ENCODE measurements around the gene RTN4IP1. TPM values are rescaled to one million over a fixed set of nuclear protein-coding genes. Genes with fewer than 3 reads are reported as not detected.

The RTN4IP1 gene
- total RNA-seq, 1 experiment from 2014 or later: 12.5 TPM

DNA sequence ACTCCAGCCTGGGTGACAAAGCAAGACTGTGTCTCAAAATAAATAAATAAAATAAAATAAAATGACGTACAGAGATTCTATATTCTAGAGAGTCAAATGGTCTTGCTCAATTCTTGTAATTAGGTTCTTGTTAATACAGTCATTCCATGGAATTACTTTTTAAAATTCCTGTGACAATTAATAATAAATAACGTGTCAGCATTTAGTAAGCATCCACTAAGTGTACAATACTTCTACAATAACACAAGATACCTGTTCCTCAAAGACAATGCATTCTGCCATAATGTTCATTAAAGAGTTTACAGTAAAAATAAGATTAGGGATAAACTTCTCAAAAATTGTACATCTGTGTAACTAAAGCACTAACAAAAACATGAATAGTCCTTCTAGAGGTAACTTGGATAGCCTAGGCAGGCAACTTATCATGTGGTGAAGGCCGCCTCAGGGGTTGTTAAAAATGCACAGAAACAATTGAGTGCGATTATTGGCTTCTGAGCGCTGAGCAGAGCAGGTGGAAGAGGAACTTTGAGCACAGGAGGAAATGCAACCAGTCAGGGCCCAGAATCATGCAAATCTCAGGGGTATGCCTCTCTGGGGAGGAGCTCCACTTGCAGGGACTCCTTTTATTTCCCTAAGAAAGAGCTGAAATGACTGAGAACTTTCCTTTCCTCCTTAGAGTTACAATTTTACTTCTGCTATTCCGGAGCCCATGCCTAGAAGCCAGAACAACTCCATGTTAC is 37.2 kb upstream of the RTN4IP1 start:
- no peaks in the 10 kb centered on the region for H3K9me3 Mint-ChIP-seq
- Histone ChIP-seq H3K23ac (ENCODE audit: insufficient read length, low read depth, low read length) (no peak overlapping the region), H3K27ac (ENCODE audit: insufficient read length, low read depth, low read length) (peak overlapping the region; percentile 88), H4K8ac (replicated peaks; ENCODE audit: insufficient read length, low read depth, low read length) (no peak overlapping the region), H3K9ac (ENCODE audit: extremely low read depth, insufficient read length, low read length) (no peak overlapping the region), H3T11ph (ENCODE audit: low read length) (no peak overlapping the region), H2AK5ac (ENCODE audit: insufficient read length, low read length) (no peak overlapping the region), H2BK120ac (ENCODE audit: low read depth, low read length, poor library complexity, severe bottlenecking) (no peak overlapping the region), H3K14ac (ENCODE audit: insufficient read depth, low read length) (no peak overlapping the region), H2BK20ac (ENCODE audit: low read depth, low read length, poor library complexity, severe bottlenecking) (no peak overlapping the region), H3K4me1 (ENCODE audit: insufficient read depth, low read length) (peaks cover 5% of the 10 kb centered on the region; the same call in 1 of the 2 replicates), H3K23me2 (ENCODE audit: insufficient read length, low read depth, low read length, poor library complexity, severe bottlenecking) (no peaks in the 10 kb centered on the region), H3K79me2 (ENCODE audit: insufficient read depth, low read length) (no peaks in the 10 kb centered on the region), H2BK12ac (ENCODE audit: insufficient read length, low read depth, low read length) (no peak overlapping the region), H3K4ac (ENCODE audit: low read depth, low read length) (no peak overlapping the region), H4K20me1 (ENCODE audit: control insufficient read depth, insufficient read depth, insufficient read length) (no peaks in the 10 kb centered on the region), H3K4me2 (ENCODE audit: insufficient read depth, insufficient read length, low read length) (peak overlapping the region; percentile 39), H2BK15ac (ENCODE audit: low read depth, low read length) (no peak overlapping the region), H3K27me3 (ENCODE audit: insufficient read depth, low read length) (no peaks in the 10 kb centered on the region), H2AFZ (ENCODE audit: low read length) (no peak overlapping the region), H4K91ac (ENCODE audit: insufficient read length, low read depth, low read length) (no peak overlapping the region), H3K18ac (ENCODE audit: insufficient read length, low read depth, low read length) (no peak overlapping the region), H4K5ac (ENCODE audit: insufficient read length, low read depth, low read length) (no peak overlapping the region), H3K9me3 (ENCODE audit: control insufficient read depth, low read depth, low read length) (no peaks in the 10 kb centered on the region), H3K56ac (ENCODE audit: insufficient read length, low read depth, low read length) (no peak overlapping the region), H3K79me1 (ENCODE audit: insufficient read depth, low read depth, low read length, poor library complexity, severe bottlenecking) (no peaks in the 10 kb centered on the region), H2BK5ac (ENCODE audit: insufficient read length, low read length) (no peak overlapping the region)
- TF ChIP-seq, protein P1, sequence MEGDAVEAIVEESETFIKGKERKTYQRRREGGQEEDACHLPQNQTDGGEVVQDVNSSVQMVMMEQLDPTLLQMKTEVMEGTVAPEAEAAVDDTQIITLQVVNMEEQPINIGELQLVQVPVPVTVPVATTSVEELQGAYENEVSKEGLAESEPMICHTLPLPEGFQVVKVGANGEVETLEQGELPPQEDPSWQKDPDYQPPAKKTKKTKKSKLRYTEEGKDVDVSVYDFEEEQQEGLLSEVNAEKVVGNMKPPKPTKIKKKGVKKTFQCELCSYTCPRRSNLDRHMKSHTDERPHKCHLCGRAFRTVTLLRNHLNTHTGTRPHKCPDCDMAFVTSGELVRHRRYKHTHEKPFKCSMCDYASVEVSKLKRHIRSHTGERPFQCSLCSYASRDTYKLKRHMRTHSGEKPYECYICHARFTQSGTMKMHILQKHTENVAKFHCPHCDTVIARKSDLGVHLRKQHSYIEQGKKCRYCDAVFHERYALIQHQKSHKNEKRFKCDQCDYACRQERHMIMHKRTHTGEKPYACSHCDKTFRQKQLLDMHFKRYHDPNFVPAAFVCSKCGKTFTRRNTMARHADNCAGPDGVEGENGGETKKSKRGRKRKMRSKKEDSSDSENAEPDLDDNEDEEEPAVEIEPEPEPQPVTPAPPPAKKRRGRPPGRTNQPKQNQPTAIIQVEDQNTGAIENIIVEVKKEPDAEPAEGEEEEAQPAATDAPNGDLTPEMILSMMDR (conservative IDR thresholded peaks at IDR 0.05): no peak
- H3K27me3 Mint-ChIP-seq (ENCODE audit: low read depth): no peaks in the 10 kb centered on the region
- H3K4me1 Mint-ChIP-seq: peaks cover 23 to 28% of the 10 kb centered on the region in 2 experiments
- H3K4me3 Mint-ChIP-seq: peak overlapping the region in 1 of 2 experiments; percentile 50; a peak in 2 of 5 replicates
- DNase-seq: peak; percentile 60
- H3K36me3 Mint-ChIP-seq (ENCODE audit: insufficient read depth in 1 of 3, low read depth in 3 of 3): peaks cover 20 to 31% (median 25%) of the 10 kb centered on the region in 3 experiments; a peak in 6 of 7 replicates
- peak overlapping the region; percentile 42 to 93 (median 87) for H3K27ac Mint-ChIP-seq
- WGBS (ENCODE audit: extremely low coverage, insufficient read length, low lambda C conversion rate): no CpG with 5 or more reads among the region's 6 CpGs

All from H9 (cell line).